Small intestine (tissue), 7 donors: Measurements from ENCODE around the gene PAX8. TPM values are rescaled to one million over a fixed set of nuclear protein-coding genes. Genes with fewer than 3 reads are reported as not detected.
"Not testable (repeated sequence)": the region's sequence is repeated elsewhere in the genome, so short reads cannot be mapped to it uniquely, and the experiment has no call there.

Experiments
- DNase-seq, 2 donors: peaks; one replicate each; pipeline versions ENCODE4 v3.0.0 to v3.0.0-alpha.2; 2013
- FAIRE-seq: peaks from 2 replicates; lab custom pipeline; 2012; peaks lifted over from hg19 to GRCh38; lab: Jason Lieb, UNC
- H3K27ac ChIP-seq, 3 donors: one replicate each; pipeline ENCODE4 v1.5.1; 2013; ENCODE audit warnings: low read length in 2 of 3, mild to moderate bottlenecking in 2 of 3, control low read depth in 1 of 3, inconsistent platforms in 1 of 3, low read depth in 1 of 3, moderate library complexity in 1 of 3
- H3K27me3 ChIP-seq, 3 donors: one replicate each; pipeline ENCODE4 v1.6.1; 2013; ENCODE audit warnings: low read length in 3 of 3, inconsistent platforms in 1 of 3; ENCODE audit not compliant: control insufficient read depth in 3 of 3, insufficient read depth in 3 of 3
- H3K36me3 ChIP-seq, 3 donors: one replicate each; pipeline ENCODE4 v1.6.1; 2013; ENCODE audit warnings: low read length in 3 of 3, inconsistent platforms in 1 of 3, low read depth in 1 of 3, mild to moderate bottlenecking in 1 of 3, moderate library complexity in 1 of 3; ENCODE audit not compliant: control insufficient read depth in 3 of 3, insufficient read depth in 2 of 3
- H3K4me1 ChIP-seq, 3 donors: one replicate each; pipeline ENCODE4 v1.6.1; 2013; ENCODE audit warnings: low read length in 2 of 3, inconsistent platforms in 1 of 3, low read depth in 1 of 3, mild to moderate bottlenecking in 1 of 3, moderate library complexity in 1 of 3; ENCODE audit not compliant: control insufficient read depth in 3 of 3, insufficient read depth in 2 of 3
- H3K4me3 ChIP-seq, 3 donors: one replicate each; pipeline ENCODE4 v1.5.1; 2013; ENCODE audit warnings: low read length in 3 of 3, control low read depth in 1 of 3, inconsistent platforms in 1 of 3, low read depth in 1 of 3, mild to moderate bottlenecking in 1 of 3, moderate library complexity in 1 of 3
- H3K9me3 ChIP-seq, 2 donors: one replicate each; pipeline ENCODE4 v1.6.1; 2013; ENCODE audit warnings: low read depth in 1 of 2, low read length in 1 of 2; ENCODE audit not compliant: control insufficient read depth in 2 of 2, insufficient read depth in 1 of 2
- WGBS, 3 donors: extraction: QIAGEN DNeasy Blood & Tissue Kit; methylation state at CpG; one replicate each; pipeline ENCODE4 v1.1.7; 2013; 5-methylcytosine and 5-hydroxymethylcytosine counted together
- polyA plus RNA-seq, 4 donors: library from polyadenylated mRNA; stranded (reverse) in 3 of 4; unstranded in 1 of 4; fragments of 200-250 nt in 3 of 4; fragments of 120-200 nt in 1 of 4; gene quantifications; one replicate each; pipeline versions ENCODE4 v1.2.1 to v1.2.3, GENCODE V29; 2013
- donor health status: healthy with polysubstance abuse.
- donor health status: control.
- donor health status: control.
- donor health status: Bipolar disorder and iron deficiency.
- donor health status: healthy.

Gene PAX8
- polyA plus RNA-seq, 4 donors, result 0.45 to 5.5 (median 2.5) TPM

DNA sequence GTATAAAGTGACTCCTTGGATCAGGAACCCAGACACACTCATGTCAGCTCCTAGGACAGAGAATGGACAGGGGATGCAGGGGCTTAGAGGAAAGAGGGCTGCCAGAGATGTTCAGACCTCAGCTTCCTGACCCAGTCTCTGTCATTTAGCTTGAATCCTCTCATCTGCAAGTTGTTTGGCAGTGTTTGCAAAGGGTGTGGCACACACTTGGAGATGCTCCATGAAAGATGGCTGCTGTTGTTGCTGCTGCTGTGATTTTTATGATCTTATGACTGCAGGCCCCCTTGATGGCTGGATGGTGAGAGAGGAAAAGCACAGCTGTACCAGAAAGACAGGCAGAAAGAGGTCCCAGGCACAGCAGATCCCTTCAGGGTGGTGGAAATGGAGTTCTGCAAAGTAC, 35.9 kb upstream of the PAX8 start:
- not testable (repeated sequence) for DNase-seq, H3K27ac ChIP-seq, H3K36me3 ChIP-seq, H3K4me3 ChIP-seq, H3K9me3 ChIP-seq, H3K27me3 ChIP-seq, FAIRE-seq
- peaks cover 0 to 10% (median 0%) of the 10 kb centered on the region in 3 donors for H3K4me1 ChIP-seq

DNA sequence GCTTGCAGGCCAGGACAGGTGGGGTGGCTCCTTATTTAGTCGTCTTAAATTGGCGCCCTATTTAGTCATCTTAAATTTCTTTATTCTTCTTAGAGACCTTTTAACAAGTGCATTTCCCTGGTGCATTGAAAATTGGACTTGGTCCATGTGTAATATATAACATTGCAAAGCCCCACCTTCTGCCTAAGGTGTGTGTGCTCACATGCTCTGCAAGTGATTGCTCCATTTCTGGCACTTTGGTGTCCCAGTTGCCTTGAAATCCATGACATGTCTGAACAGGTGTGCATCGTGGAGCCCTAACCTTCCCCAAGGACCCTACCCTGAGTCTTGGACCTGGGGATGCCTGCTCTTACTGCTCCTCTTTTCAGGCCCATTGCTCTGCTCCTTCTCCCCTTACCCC, 35.5 kb upstream of the PAX8 start:
- 19 to 68% (median 37%) methylated on average over 3 of the region's 3 CpGs for WGBS, 3 donors
- not testable (repeated sequence) for H3K27ac ChIP-seq, H3K27me3 ChIP-seq, H3K4me3 ChIP-seq, H3K36me3 ChIP-seq, H3K9me3 ChIP-seq, FAIRE-seq
- H3K4me1 ChIP-seq, result peaks cover 0 to 10% (median 0%) of the 10 kb centered on the region in 3 donors
- DNase-seq, result peak in 1 of 2 donors; percentile 27

DNA sequence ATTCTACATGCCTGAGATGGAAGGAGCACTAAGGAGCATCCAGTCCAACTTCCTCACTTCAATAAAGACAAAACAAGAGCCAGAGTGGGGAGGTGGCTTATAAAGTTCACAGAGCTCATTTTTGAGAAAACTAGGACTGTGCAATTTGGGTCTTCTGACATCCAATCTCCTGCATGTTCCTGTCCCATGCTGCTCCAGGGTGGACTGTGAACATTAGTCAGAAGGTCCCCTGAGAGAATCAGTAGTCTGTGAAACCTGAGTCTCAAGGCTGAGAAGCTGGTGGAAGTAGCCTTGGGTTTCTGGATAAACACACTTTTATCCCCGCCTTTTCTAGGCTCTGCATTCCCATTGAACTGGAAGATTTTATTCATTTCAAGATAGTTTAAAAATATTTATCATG, 33.1 kb upstream of the PAX8 start:
- H3K4me3 ChIP-seq, H3K36me3 ChIP-seq, H3K27ac ChIP-seq, DNase-seq, FAIRE-seq, H3K27me3 ChIP-seq, H3K9me3 ChIP-seq: not testable (repeated sequence)
- H3K4me1 ChIP-seq, result peaks cover 0 to 10% (median 0%) of the 10 kb centered on the region in 3 donors
- 83 to 89% (median 84%) methylated on average over 1 of the region's 1 CpG for WGBS, 3 donors

DNA sequence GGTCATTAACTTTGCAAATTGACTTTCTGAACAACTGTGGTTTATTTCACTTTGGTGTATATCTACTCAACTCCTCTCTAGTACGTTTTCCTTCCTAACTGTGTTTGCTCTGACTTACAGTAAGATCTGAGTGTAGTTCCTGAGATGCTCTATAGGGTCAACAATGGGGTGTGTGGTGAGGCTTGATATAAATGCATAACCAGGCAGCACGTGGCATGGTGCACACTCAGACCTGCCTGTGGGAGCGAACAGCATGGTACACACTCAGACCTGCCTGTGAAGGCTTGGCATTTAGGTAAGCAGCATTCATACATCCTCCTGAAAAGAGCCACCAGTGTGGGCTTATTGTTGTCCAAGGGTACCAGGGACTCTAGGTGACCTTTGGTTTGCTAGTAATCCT, 32.5 kb upstream of the PAX8 start:
- WGBS, 3 donors, result 49 to 65% (median 50%) methylated on average over 3 of the region's 3 CpGs
- not testable (repeated sequence) for H3K9me3 ChIP-seq, DNase-seq, H3K27me3 ChIP-seq, H3K4me3 ChIP-seq, H3K36me3 ChIP-seq, H3K27ac ChIP-seq, FAIRE-seq
- H3K4me1 ChIP-seq, result peaks cover 0 to 10% (median 0%) of the 10 kb centered on the region in 3 donors

DNA sequence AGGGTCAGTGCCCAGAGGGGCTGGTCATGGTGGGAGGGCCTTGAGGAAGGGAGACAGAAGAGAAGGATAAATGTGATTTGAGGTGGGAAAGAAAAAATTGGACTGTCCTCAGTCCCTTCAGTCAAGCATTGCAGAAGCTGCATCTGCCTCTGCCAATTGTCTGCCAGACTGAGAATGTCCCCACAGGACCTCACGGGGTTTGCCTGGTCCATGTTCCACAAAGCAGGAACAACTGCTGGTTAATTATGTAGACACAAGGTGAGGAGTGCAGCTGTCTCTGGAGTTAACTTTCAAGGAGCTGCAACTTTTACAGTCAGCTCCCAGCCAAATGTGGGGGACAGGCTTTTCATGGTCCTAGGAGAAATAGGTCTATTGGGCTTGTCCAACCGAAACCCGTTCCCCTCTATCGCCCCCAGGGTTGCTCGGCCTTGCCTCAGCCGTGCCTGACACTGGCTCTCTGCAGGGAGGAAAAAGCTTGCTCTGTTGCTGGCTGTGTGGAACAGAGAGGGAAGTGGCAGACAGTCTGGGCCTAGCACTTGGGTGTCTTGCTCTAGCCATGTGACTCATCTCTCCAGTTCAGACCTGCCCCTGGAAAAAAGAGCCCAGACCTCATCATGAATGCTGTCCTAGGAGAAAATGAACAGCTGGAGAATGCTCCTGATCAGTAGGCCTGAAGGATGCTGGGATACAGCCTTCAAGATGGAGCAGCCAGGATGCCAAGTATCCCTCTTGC, 31.1 kb upstream of the PAX8 start:
- DNase-seq (no peak), FAIRE-seq (no peak)
- Histone ChIP-seq H3K4me1 (peaks cover 0 to 10% (median 0%) of the 10 kb centered on the region in 3 donors), H3K36me3 (no peaks in the 10 kb centered on the region), H3K9me3 (no peaks in the 10 kb centered on the region), H3K27ac (no peak overlapping the region), H3K4me3 (no peak overlapping the region), H3K27me3 (no peaks in the 10 kb centered on the region)
- 71 to 86% (median 83%) methylated on average over 6 of the region's 6 CpGs for WGBS, 3 donors

DNA sequence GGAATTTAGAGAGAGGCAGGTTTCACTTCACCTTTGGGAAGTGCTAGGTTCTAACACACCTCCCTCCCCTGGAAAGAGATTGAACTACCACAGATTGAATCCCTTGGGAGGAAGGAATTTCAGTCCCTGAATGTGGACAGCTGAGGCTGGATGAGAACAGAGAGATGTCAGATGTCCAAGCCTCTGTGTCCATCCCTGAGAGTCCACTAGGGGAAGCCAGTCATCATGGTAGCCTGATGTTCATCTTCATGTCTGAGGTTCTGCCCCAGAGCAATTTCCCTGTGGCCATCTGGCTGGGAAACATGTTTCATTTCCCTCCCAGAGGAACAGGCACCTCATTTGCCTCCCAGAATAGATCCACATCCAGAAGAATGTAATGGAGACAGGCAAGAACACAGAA, 30.1 kb upstream of the PAX8 start:
- not testable (repeated sequence) for H3K36me3 ChIP-seq, H3K27me3 ChIP-seq, DNase-seq, H3K4me3 ChIP-seq, H3K9me3 ChIP-seq, H3K27ac ChIP-seq, H3K4me1 ChIP-seq, FAIRE-seq

DNA sequence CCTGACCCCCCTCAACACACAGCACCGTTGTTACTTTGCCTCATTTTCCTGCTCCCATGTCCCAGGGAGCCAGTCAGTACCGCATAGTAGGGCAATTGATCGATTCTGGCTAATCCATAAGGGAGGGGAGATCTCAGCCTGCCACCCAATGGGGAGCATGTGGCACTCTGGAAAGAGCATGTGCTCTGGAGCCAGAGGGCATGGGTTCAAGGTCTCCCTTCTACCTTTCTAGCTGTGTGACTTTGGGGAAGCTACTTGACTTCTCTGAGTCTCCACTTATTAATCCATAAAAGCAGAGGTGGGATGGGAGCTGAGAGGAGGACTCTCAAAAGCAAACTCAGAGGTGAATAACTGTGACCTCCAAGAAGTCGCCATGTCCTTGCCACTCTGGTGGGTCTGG, 27.5 kb upstream of the PAX8 start:
- H3K27ac ChIP-seq, H3K4me3 ChIP-seq, H3K27me3 ChIP-seq, H3K4me1 ChIP-seq, H3K36me3 ChIP-seq, DNase-seq, FAIRE-seq, H3K9me3 ChIP-seq: not testable (repeated sequence)
- WGBS, 3 donors, result 79 to 81% (median 80%) methylated on average over 3 to 4 of the region's 4 CpGs

DNA sequence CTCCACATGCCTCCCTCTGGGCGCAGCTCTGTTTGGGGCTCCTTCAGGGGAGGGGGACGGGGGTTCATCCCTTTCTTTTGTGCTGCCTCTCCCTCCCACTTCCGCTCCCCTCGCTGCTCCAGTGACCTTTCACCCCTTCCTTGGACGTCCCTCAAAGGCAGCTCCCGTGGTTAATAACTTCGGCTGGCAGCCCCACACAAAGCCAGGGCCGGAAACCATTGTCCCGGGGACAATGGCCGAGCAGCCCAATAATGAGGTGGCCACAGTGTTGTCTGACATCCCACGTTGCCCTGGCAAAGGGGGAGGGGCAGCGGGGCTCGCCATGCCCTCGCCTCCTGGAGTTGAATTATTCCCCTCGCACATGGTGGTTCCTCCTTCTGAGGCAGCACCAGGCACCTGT, 27.0 kb upstream of the PAX8 start:
- not testable (repeated sequence) for FAIRE-seq, H3K4me1 ChIP-seq, H3K9me3 ChIP-seq, H3K27me3 ChIP-seq, H3K36me3 ChIP-seq, DNase-seq, H3K4me3 ChIP-seq, H3K27ac ChIP-seq
- WGBS, 3 donors, result 15 to 49% (median 28%) methylated on average over 14 to 15 of the region's 15 CpGs

DNA sequence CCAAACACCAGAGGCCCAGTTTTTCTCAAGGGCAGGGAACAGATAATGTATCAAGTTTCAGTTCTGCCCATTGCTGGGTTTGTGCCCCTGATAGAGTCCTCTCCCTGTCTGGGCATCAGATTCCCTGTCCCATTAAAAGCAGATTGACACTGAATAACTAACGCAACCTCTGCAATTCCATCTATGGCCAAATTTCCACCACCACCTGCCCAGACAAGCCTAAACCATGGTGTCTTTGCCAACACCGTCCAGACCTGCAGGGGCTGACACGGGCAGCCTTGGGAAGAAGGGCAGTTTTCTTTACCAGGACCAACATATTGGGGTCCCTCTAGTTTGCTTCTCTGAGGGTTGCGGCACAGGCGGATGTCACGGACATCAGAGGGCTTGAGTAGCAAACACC, 26.4 kb upstream of the PAX8 start:
- H3K27me3 ChIP-seq, result no peaks in the 10 kb centered on the region
- no peak for FAIRE-seq

More for the DNA sequence above, 26.4 kb upstream of the PAX8 start:
- no peak overlapping the region for H3K27ac ChIP-seq
- H3K9me3 ChIP-seq, result no peaks in the 10 kb centered on the region
- WGBS, 3 donors, result 95 to 96% (median 96%) methylated on average over 6 of the region's 6 CpGs
- H3K4me3 ChIP-seq, result no peak overlapping the region
- H3K36me3 ChIP-seq, result no peaks in the 10 kb centered on the region
- no peaks in the 10 kb centered on the region for H3K4me1 ChIP-seq
- no peak for DNase-seq
